Suprapubic skin (tissue), 3 donors: ENCODE results near the gene ACP4.

Experiments used
- CTCF ChIP-seq, 2 donors: fragments of 200-600 bp in 1 of 2; fragments of 450-650 bp in 1 of 2; sonication (generic) in 1 of 2; IDR thresholded peaks; one replicate each; pipeline ENCODE4 v1.5.1; 2016 to 2019; ENCODE audit warnings: antibody characterized with exemption in 2 of 2, mild to moderate bottlenecking in 1 of 2, moderate library complexity in 1 of 2
- EP300 ChIP-seq: sonication (generic); formaldehyde crosslinking; IDR thresholded peaks from one replicate; pipeline ENCODE4 v1.6.1; 2017; ENCODE audit warnings: antibody characterized with exemption

GRCh38 chr19:50842130-50842529, 51.9 kb downstream of the ACP4 start:
- no peak for TF ChIP-seq EP300
- TF ChIP-seq CTCF (IDR thresholded peaks at IDR 0.05): no peak
